Measurements from ENCODE around the gene DHRS3. TPM values are rescaled to one million over a fixed set of nuclear protein-coding genes. Genes with fewer than 3 reads are reported as not detected.

The DHRS3 gene
- total and polyA plus RNA-seq, 2 of the 13 experiments (the other 11 are each of a cell fraction or from before 2014, with no cell fraction given), result 48.5 to 90.5 TPM

DNA sequence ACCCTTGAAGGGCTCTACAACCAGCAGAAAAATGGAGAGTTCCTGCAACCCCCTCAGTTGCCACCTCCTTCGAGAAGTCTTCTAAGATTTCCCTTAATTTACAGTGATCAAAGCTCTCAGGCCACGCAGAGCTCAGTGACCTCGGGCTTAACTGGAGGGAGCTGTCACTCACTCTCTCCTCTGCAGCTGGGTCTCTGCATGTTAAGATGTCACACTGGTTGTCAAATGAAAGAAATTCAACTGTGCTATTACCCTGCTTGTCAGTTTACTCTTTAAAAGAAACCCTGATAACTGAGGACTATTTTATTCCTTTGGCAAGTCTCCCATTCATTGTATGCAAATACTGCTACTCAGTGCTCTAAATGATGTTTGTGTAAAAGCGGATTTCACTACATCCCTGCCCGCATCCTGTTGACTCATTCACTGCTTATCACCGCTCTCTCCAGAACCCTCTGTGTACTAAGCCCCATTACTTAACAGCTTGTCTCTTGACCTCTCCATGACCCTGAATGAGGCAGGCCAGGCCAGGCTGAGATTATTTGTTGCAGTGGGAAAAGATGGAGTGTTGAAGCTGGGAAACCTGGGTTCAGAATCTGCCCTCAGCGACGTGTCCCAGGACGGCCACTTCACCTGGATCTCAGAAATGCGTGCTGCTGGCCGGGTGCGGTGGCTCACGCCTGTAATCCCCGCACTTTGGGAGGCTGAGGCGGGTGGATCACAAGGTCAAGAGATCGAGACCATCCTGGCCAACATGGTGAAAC is 13.7 kb downstream of the DHRS3 start (continued):
- TF ChIP-seq NFKBIZ (CRISPR knock-in tag; IDR thresholded peaks at IDR 0.05) (peak; percentile 96; the same call in 1 of the 2 replicates), BRCA1 (CRISPR knock-in tag; IDR thresholded peaks at IDR 0.05) (no peak), ZNF260 (CRISPR knock-in tag; IDR thresholded peaks at IDR 0.05; ENCODE audit: borderline replicate concordance, low read depth) (no peak), MEF2D (CRISPR knock-in tag; IDR thresholded peaks at IDR 0.05) (peak; percentile 88), ISX (CRISPR knock-in tag; conservative IDR thresholded peaks at IDR 0.05) (no peak), MXI1 (IDR thresholded peaks at IDR 0.05; ENCODE audit: borderline replicate concordance, low read depth, low read length) (no peak; the same call in 2 of the 3 replicates), PCBP1 (IDR thresholded peaks at IDR 0.05; ENCODE audit: borderline replicate concordance, low read depth, low read length) (no peak), NR2F6 (IDR thresholded peaks at IDR 0.05) (peak; percentile 97), NR2F6 (CRISPR knock-in tag; IDR thresholded peaks at IDR 0.05) (peak; percentile 98), ZGPAT (CRISPR knock-in tag; IDR thresholded peaks at IDR 0.05) (peak; percentile 81), RAD51 (IDR thresholded peaks at IDR 0.05; ENCODE audit: borderline replicate concordance) (no peak), XBP1 (CRISPR knock-in tag; IDR thresholded peaks at IDR 0.05) (no peak), ZMYM4 (CRISPR knock-in tag; IDR thresholded peaks at IDR 0.05) (peak; percentile 54)
- TF ChIP-seq, protein P1, sequence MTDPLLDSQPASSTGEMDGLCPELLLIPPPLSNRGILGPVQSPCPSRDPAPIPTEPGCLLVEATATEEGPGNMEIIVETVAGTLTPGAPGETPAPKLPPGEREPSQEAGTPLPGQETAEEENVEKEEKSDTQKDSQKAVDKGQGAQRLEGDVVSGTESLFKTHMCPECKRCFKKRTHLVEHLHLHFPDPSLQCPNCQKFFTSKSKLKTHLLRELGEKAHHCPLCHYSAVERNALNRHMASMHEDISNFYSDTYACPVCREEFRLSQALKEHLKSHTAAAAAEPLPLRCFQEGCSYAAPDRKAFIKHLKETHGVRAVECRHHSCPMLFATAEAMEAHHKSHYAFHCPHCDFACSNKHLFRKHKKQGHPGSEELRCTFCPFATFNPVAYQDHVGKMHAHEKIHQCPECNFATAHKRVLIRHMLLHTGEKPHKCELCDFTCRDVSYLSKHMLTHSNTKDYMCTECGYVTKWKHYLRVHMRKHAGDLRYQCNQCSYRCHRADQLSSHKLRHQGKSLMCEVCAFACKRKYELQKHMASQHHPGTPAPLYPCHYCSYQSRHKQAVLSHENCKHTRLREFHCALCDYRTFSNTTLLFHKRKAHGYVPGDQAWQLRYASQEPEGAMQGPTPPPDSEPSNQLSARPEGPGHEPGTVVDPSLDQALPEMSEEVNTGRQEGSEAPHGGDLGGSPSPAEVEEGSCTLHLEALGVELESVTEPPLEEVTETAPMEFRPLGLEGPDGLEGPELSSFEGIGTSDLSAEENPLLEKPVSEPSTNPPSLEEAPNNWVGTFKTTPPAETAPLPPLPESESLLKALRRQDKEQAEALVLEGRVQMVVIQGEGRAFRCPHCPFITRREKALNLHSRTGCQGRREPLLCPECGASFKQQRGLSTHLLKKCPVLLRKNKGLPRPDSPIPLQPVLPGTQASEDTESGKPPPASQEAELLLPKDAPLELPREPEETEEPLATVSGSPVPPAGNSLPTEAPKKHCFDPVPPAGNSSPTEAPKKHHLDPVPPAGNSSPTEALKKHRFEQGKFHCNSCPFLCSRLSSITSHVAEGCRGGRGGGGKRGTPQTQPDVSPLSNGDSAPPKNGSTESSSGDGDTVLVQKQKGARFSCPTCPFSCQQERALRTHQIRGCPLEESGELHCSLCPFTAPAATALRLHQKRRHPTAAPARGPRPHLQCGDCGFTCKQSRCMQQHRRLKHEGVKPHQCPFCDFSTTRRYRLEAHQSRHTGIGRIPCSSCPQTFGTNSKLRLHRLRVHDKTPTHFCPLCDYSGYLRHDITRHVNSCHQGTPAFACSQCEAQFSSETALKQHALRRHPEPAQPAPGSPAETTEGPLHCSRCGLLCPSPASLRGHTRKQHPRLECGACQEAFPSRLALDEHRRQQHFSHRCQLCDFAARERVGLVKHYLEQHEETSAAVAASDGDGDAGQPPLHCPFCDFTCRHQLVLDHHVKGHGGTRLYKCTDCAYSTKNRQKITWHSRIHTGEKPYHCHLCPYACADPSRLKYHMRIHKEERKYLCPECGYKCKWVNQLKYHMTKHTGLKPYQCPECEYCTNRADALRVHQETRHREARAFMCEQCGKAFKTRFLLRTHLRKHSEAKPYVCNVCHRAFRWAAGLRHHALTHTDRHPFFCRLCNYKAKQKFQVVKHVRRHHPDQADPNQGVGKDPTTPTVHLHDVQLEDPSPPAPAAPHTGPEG (CRISPR knock-in tag; IDR thresholded peaks at IDR 0.05), result no peak
- TF ChIP-seq, protein P2, sequence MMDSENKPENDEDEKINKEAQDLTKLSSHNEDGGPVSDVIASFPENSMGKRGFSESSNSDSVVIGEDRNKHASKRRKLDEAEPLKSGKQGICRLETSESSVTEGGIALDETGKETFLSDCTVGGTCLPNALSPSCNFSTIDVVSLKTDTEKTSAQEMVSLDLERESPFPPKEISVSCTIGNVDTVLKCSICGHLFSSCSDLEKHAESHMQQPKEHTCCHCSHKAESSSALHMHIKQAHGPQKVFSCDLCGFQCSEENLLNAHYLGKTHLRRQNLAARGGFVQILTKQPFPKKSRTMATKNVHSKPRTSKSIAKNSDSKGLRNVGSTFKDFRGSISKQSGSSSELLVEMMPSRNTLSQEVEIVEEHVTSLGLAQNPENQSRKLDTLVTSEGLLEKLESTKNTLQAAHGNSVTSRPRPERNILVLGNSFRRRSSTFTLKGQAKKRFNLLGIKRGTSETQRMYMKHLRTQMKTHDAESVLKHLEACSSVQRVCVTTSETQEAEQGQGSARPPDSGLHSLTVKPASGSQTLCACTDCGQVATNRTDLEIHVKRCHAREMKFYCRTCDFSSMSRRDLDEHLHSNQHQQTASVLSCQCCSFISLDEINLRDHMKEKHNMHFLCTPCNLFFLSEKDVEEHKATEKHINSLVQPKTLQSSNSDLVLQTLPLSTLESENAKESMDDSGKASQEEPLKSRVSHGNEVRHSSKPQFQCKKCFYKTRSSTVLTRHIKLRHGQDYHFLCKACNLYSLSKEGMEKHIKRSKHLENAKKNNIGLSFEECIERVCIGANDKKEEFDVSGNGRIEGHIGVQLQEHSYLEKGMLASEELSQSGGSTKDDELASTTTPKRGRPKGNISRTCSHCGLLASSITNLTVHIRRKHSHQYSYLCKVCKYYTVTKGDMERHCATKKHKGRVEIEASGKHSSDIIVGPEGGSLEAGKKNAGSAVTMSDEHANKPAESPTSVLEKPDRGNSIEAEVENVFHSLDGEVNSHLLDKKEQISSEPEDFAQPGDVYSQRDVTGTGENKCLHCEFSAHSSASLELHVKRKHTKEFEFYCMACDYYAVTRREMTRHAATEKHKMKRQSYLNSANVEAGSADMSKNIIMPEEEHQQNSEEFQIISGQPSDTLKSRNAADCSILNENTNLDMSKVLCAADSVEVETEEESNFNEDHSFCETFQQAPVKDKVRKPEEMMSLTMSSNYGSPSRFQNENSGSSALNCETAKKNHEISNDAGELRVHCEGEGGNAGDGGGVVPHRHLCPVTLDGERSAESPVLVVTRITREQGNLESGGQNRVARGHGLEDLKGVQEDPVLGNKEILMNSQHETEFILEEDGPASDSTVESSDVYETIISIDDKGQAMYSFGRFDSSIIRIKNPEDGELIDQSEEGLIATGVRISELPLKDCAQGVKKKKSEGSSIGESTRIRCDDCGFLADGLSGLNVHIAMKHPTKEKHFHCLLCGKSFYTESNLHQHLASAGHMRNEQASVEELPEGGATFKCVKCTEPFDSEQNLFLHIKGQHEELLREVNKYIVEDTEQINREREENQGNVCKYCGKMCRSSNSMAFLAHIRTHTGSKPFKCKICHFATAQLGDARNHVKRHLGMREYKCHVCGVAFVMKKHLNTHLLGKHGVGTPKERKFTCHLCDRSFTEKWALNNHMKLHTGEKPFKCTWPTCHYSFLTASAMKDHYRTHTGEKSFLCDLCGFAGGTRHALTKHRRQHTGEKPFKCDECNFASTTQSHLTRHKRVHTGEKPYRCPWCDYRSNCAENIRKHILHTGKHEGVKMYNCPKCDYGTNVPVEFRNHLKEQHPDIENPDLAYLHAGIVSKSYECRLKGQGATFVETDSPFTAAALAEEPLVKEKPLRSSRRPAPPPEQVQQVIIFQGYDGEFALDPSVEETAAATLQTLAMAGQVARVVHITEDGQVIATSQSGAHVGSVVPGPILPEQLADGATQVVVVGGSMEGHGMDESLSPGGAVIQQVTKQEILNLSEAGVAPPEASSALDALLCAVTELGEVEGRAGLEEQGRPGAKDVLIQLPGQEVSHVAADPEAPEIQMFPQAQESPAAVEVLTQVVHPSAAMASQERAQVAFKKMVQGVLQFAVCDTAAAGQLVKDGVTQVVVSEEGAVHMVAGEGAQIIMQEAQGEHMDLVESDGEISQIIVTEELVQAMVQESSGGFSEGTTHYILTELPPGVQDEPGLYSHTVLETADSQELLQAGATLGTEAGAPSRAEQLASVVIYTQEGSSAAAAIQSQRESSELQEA (CRISPR knock-in tag; IDR thresholded peaks at IDR 0.05; ENCODE audit: not compliant biosample characterization), result no peak
